ENCODE measurements around the gene TRIM32.

DNA sequence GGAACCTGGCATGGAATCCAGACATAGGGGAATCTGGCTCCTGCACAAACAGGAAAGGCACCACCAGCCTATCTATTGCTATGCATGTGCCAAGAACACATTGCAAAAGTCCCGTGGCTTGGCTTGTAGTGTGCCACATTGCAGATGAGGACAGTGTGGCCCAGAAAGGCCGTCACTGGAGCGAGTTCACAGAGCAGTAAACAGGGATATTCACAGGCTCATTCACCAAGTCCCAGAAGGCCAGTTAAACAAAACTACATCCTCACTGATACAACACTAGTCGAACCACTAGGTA, 39.6 kb upstream of the TRIM32 start:
- TF ChIP-seq, protein P1, sequence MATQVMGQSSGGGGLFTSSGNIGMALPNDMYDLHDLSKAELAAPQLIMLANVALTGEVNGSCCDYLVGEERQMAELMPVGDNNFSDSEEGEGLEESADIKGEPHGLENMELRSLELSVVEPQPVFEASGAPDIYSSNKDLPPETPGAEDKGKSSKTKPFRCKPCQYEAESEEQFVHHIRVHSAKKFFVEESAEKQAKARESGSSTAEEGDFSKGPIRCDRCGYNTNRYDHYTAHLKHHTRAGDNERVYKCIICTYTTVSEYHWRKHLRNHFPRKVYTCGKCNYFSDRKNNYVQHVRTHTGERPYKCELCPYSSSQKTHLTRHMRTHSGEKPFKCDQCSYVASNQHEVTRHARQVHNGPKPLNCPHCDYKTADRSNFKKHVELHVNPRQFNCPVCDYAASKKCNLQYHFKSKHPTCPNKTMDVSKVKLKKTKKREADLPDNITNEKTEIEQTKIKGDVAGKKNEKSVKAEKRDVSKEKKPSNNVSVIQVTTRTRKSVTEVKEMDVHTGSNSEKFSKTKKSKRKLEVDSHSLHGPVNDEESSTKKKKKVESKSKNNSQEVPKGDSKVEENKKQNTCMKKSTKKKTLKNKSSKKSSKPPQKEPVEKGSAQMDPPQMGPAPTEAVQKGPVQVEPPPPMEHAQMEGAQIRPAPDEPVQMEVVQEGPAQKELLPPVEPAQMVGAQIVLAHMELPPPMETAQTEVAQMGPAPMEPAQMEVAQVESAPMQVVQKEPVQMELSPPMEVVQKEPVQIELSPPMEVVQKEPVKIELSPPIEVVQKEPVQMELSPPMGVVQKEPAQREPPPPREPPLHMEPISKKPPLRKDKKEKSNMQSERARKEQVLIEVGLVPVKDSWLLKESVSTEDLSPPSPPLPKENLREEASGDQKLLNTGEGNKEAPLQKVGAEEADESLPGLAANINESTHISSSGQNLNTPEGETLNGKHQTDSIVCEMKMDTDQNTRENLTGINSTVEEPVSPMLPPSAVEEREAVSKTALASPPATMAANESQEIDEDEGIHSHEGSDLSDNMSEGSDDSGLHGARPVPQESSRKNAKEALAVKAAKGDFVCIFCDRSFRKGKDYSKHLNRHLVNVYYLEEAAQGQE (tag by site-specific recombination; IDR thresholded peaks at IDR 0.05) = no peak
- TF ChIP-seq, protein P2, sequence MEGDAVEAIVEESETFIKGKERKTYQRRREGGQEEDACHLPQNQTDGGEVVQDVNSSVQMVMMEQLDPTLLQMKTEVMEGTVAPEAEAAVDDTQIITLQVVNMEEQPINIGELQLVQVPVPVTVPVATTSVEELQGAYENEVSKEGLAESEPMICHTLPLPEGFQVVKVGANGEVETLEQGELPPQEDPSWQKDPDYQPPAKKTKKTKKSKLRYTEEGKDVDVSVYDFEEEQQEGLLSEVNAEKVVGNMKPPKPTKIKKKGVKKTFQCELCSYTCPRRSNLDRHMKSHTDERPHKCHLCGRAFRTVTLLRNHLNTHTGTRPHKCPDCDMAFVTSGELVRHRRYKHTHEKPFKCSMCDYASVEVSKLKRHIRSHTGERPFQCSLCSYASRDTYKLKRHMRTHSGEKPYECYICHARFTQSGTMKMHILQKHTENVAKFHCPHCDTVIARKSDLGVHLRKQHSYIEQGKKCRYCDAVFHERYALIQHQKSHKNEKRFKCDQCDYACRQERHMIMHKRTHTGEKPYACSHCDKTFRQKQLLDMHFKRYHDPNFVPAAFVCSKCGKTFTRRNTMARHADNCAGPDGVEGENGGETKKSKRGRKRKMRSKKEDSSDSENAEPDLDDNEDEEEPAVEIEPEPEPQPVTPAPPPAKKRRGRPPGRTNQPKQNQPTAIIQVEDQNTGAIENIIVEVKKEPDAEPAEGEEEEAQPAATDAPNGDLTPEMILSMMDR (tag by site-specific recombination; IDR thresholded peaks at IDR 0.05) = no peak
- no peak for TF ChIP-seq ZNF266 (tag by site-specific recombination; IDR thresholded peaks at IDR 0.05; ENCODE audit: low read depth)
- TF ChIP-seq ZNF596 (tag by site-specific recombination; IDR thresholded peaks at IDR 0.05) = no peak

Measured in HEK293 (cell line).